GM23338 (cell line): ENCODE measurements around the gene ZCCHC17. TPM values are rescaled to one million over a fixed set of nuclear protein-coding genes. Genes with fewer than 3 reads are reported as not detected.

ENCODE experiments used
- ATAC-seq: fragments of 200-7000 bp; cut with Tn5 transposase; 3 replicates; pipeline ENCODE4 v1.9.1; 2020
- DNase-seq: peaks from one replicate; pipeline ENCODE4 v3.0.0-alpha.2; 2015; ENCODE audit warnings: low spot score
- H2AFZ ChIP-seq: fragments of 200-600 bp; sonication (generic); 2 replicates; pipeline ENCODE4 v1.8.0; 2016; ENCODE audit warnings: antibody characterized with exemption, mild to moderate bottlenecking, moderate library complexity
- H3F3A ChIP-seq: fragments of 200-600 bp; sonication (generic); replicated peaks from 2 replicates; pipeline ENCODE4 v1.8.0; 2017; ENCODE audit warnings: antibody characterized with exemption, mixed run types, low read depth
- H3K27ac ChIP-seq: fragments of 200-600 bp; sonication (generic); 2 replicates; pipeline ENCODE4 v1.6.1; 2016; ENCODE audit warnings: low read depth
- H3K27me3 ChIP-seq: fragments of 200-600 bp; sonication (generic); 2 replicates; pipeline ENCODE4 v1.8.0; 2016; ENCODE audit warnings: mild to moderate bottlenecking, mixed run types, moderate library complexity; ENCODE audit not compliant: insufficient read depth
- H3K36me3 ChIP-seq: fragments of 200-600 bp; sonication (generic); 2 replicates; pipeline ENCODE4 v1.8.0; 2016; ENCODE audit warnings: mild to moderate bottlenecking; ENCODE audit not compliant: insufficient read depth
- H3K4me1 ChIP-seq: fragments of 200-600 bp; sonication (generic); 2 replicates; pipeline ENCODE4 v1.8.0; 2016; ENCODE audit warnings: mild to moderate bottlenecking, moderate library complexity; ENCODE audit not compliant: insufficient read depth
- H3K4me2 ChIP-seq: fragments of 200-600 bp; sonication (generic); 2 replicates; pipeline ENCODE4 v1.7.1; 2017; ENCODE audit warnings: mixed run types
- H3K4me3 ChIP-seq: fragments of 200-600 bp; sonication (generic); 2 replicates; pipeline ENCODE4 v1.6.1; 2016; ENCODE audit warnings: mixed run types
- H3K79me2 ChIP-seq: fragments of 200-600 bp; sonication (generic); replicated peaks from 2 replicates; pipeline ENCODE4 v1.8.0; 2017; ENCODE audit warnings: mild to moderate bottlenecking; ENCODE audit not compliant: insufficient read depth
- H3K9me2 ChIP-seq: fragments of 200-600 bp; sonication (generic); 2 replicates; pipeline ENCODE4 v1.8.0; 2017; ENCODE audit not compliant: insufficient read depth
- H4K20me1 ChIP-seq: fragments of 200-600 bp; sonication (generic); replicated peaks from 2 replicates; pipeline ENCODE4 v1.8.0; 2017; ENCODE audit warnings: mild to moderate bottlenecking; ENCODE audit not compliant: insufficient read depth
- H3K27ac Mint-ChIP-seq: 2 replicates; pipeline ENCODE4 v1.8.0; 2020; ENCODE audit warnings: inconsistent platforms, mild to moderate bottlenecking, moderate library complexity, mixed read lengths
- H3K27me3 Mint-ChIP-seq: 3 replicates; pipeline ENCODE4 v1.8.0; 2022; ENCODE audit warnings: low read depth, mild to moderate bottlenecking, moderate library complexity, mixed read lengths, inconsistent platforms; ENCODE audit not compliant: insufficient read depth, poor library complexity
- H3K36me3 Mint-ChIP-seq: 3 replicates; pipeline ENCODE4 v1.8.0; 2021; ENCODE audit warnings: low read depth, mild to moderate bottlenecking, inconsistent platforms, moderate library complexity, mixed read lengths
- H3K4me1 Mint-ChIP-seq: 3 replicates; pipeline ENCODE4 v1.8.0; 2020; ENCODE audit warnings: mild to moderate bottlenecking, inconsistent platforms, mixed read lengths
- H3K4me3 Mint-ChIP-seq: 3 replicates; pipeline ENCODE4 v1.8.0; 2021; ENCODE audit warnings: moderate library complexity, mild to moderate bottlenecking, inconsistent platforms, mixed read lengths
- H3K9me3 Mint-ChIP-seq: 3 replicates; pipeline ENCODE4 v1.8.0; 2020; ENCODE audit warnings: moderate library complexity, mild to moderate bottlenecking, inconsistent platforms, mixed read lengths
- CREB1 ChIP-seq: fragments of 250-450 bp; sonication (Bioruptor Pico); IDR thresholded peaks from 2 replicates; pipeline ENCODE4 v1.5.0; 2020; ENCODE audit warnings: low read depth, mild to moderate bottlenecking, moderate library complexity
- CTCF ChIP-seq, 2 experiments: fragments of 200-600 bp in 1 of 2; sonication (generic) in 1 of 2; conservative IDR thresholded peaks; 2 replicates each; pipeline versions ENCODE4 v1.5.1 to v1.6.1; 2016 to 2017; ENCODE audit warnings: antibody characterized with exemption in 2 of 2, low read depth in 2 of 2, mild to moderate bottlenecking in 2 of 2, moderate library complexity in 1 of 2
- ETS1 ChIP-seq: IDR thresholded peaks from 2 replicates; pipeline ENCODE4 v1.6.1; 2016; ENCODE audit warnings: antibody characterized with exemption
- EZH2phosphoT487 ChIP-seq: fragments of 200-600 bp; sonication (generic); IDR thresholded peaks from one replicate; pipeline ENCODE4 v1.8.1; 2018; ENCODE audit warnings: antibody characterized with exemption; ENCODE audit not compliant: unreplicated experiment
- JUNB ChIP-seq: IDR thresholded peaks from one replicate; pipeline ENCODE4 v1.6.1; 2016; ENCODE audit warnings: antibody characterized with exemption; ENCODE audit not compliant: unreplicated experiment
- POLR2AphosphoS5 ChIP-seq: IDR thresholded peaks from 2 replicates; pipeline ENCODE4 v1.6.1; 2016; ENCODE audit warnings: antibody characterized with exemption, low read depth
- REST ChIP-seq: IDR thresholded peaks from one replicate; pipeline ENCODE4 v1.6.1; 2018; ENCODE audit warnings: antibody characterized with exemption; ENCODE audit not compliant: unreplicated experiment
- STAT1 ChIP-seq: IDR thresholded peaks from one replicate; pipeline ENCODE4 v1.6.1; 2016; ENCODE audit warnings: antibody characterized with exemption; ENCODE audit not compliant: unreplicated experiment
- ZNF114 ChIP-seq: fragments of 250-450 bp; sonication (Bioruptor Pico); IDR thresholded peaks from 2 replicates; pipeline ENCODE4 v1.5.0; 2020; ENCODE audit warnings: mild to moderate bottlenecking, moderate library complexity
- ZNF331 ChIP-seq: fragments of 250-450 bp; sonication (Bioruptor Pico); IDR thresholded peaks from 2 replicates; pipeline ENCODE4 v1.5.0; 2020; ENCODE audit warnings: low read depth, mild to moderate bottlenecking, moderate library complexity
- polyA plus RNA-seq: library from polyadenylated mRNA; unstranded; fragments of >200 nt; fragmentation: Nextera tagmentation; extraction: Ambion mirVana; gene quantifications from 2 replicates; pipeline ENCODE4 v1.2.1, GENCODE V29; 2016
- total RNA-seq: library from RNA; depleted of rRNA; stranded (reverse); fragments of >200 nt; shearing (Covaris generic); gene quantifications from 2 replicates; pipeline ENCODE4 v1.2.3, GENCODE V29; 2014

The ZCCHC17 gene
- total and polyA plus RNA-seq, 2 experiments from 2014 or later: 40.1 to 134 TPM

DNA sequence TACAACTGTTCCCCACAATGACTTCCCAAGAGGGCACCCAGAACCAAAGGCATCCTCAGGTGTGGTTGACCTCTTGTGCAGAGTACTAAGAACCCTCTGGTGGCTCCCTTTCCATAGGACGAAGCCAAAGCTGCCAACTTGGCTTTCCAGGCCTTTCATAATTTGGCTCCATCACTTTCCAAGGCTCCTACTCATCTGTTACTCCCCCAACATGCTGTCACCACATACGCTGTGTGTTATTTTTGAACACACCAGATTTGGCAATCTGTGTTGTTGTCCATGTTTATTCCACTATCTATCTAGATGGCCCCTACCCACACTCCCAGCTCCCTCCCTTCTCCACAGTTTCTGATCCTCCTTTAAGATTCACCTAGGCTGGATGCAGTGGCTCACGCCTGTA, 47.0 kb upstream of the ZCCHC17 start:
- no peaks in the 10 kb centered on the region for H3K9me2 ChIP-seq
- peaks cover 3% of the 10 kb centered on the region for H3K27me3 Mint-ChIP-seq
- H3K27ac Mint-ChIP-seq: no peak overlapping the region
- no peak overlapping the region for H2AFZ ChIP-seq
- H3K9me3 Mint-ChIP-seq: no peaks in the 10 kb centered on the region
- ATAC-seq: no peak
- H3F3A ChIP-seq: no peaks in the 10 kb centered on the region
- no peaks in the 10 kb centered on the region for H3K27me3 ChIP-seq
- H3K79me2 ChIP-seq: no peaks in the 10 kb centered on the region
- H3K36me3 ChIP-seq: no peaks in the 10 kb centered on the region
- H3K4me3 ChIP-seq: no peak overlapping the region
- TF ChIP-seq ZNF331 (CRISPR knock-in tag) (no peak), JUNB (no peak), CREB1 (CRISPR knock-in tag) (no peak), CTCF (conservative IDR thresholded peaks at IDR 0.05; ENCODE audit: low read depth in 2 of 2) (no peak), ETS1 (no peak), ZNF114 (CRISPR knock-in tag) (no peak)
- no peak overlapping the region for H3K4me2 ChIP-seq
- no peak overlapping the region for H3K27ac ChIP-seq
- no peaks in the 10 kb centered on the region for H3K4me1 ChIP-seq
- no peaks in the 10 kb centered on the region for H4K20me1 ChIP-seq
- H3K36me3 Mint-ChIP-seq: no peaks in the 10 kb centered on the region
- no peak for DNase-seq
- no peak overlapping the region for H3K4me3 Mint-ChIP-seq
- no peaks in the 10 kb centered on the region for H3K4me1 Mint-ChIP-seq

GRCh38 chr1:31257213-31257612, 39.6 kb upstream of the ZCCHC17 start:
- Histone ChIP-seq H3K9me2 (no peaks in the 10 kb centered on the region), H3K36me3 (peaks cover 43% of the 10 kb centered on the region), H3K4me1 (no peaks in the 10 kb centered on the region), H3K79me2 (no peaks in the 10 kb centered on the region), H4K20me1 (0 out of 2 replicates have a peak, but pooled peaks cover 3% of the 10 kb centered on the region), H3K27me3 (no peaks in the 10 kb centered on the region), H3K4me3 (no peak overlapping the region), H3K4me2 (no peak overlapping the region), H3F3A (peaks cover 11% of the 10 kb centered on the region), H2AFZ (no peak overlapping the region), H3K27ac (no peak overlapping the region)
- peaks cover 42% of the 10 kb centered on the region for H3K36me3 Mint-ChIP-seq
- no peak overlapping the region for H3K27ac Mint-ChIP-seq
- H3K4me3 Mint-ChIP-seq: no peak overlapping the region
- DNase-seq (no peak), ATAC-seq (no peak)
- no peaks in the 10 kb centered on the region for H3K9me3 Mint-ChIP-seq
- no peaks in the 10 kb centered on the region; the same call in 2 of the 3 replicates for H3K4me1 Mint-ChIP-seq
- TF ChIP-seq ZNF114 (CRISPR knock-in tag) (no peak), CREB1 (CRISPR knock-in tag) (no peak), POLR2AphosphoS5 (no peak), REST (no peak), EZH2phosphoT487 (no peak), ETS1 (no peak), STAT1 (no peak), JUNB (no peak)
- peaks cover 1% of the 10 kb centered on the region for H3K27me3 Mint-ChIP-seq
